SKM-1 (cell line): ENCODE measurements around the gene ACAN.

Experiments used
- DNase-seq: peaks from one replicate; lab custom pipeline; 2025; ENCODE audit not compliant: unreplicated experiment; lab: John Stamatoyannopoulos, UW

ACAN gene

DNA sequence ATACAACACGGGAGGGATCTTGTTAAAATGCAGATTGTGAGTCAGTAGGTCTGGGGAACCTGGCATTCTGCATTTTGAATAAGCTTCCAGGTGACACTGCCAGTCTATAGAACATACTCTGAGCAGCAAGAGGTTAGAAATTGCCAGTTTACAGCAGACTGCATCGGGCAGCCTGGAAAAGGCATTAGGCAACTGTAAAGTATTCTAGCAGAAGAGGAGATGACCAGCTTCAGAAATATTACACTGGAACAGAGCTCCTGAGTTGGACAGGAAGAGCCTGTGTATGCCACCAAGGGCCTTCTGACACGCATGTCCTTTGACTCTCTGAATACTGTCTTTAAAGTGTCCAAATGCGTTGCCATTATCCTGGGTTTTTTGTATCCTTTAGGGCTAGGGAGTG lies 2.5 kb upstream of the ACAN start:
- DNase-seq, result no peak

GRCh38 chr15:88802250-88802990 lies 816 bp upstream of the ACAN start:
- no peak for DNase-seq

GRCh38 chr15:88802991-88803240 lies 320 bp upstream of the ACAN start:
- no peak for DNase-seq

DNA sequence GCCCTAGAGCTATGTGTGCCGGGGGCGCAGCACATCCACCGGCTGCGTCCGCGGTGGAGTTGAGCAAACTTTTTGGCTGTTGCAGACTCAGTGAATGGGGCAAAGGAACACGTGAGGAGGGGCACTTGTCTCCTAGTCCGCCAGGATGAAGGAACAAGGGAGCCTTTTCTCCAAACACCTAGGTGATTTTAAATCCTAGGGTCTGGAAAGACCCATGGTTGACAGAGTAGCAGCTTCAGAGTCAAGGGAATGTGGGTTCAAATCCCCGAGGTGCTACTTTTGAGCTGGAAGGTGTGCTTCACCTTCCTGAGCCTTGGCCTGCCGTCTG lies 648 bp downstream of the ACAN start:
- DNase-seq, result no peak

DNA sequence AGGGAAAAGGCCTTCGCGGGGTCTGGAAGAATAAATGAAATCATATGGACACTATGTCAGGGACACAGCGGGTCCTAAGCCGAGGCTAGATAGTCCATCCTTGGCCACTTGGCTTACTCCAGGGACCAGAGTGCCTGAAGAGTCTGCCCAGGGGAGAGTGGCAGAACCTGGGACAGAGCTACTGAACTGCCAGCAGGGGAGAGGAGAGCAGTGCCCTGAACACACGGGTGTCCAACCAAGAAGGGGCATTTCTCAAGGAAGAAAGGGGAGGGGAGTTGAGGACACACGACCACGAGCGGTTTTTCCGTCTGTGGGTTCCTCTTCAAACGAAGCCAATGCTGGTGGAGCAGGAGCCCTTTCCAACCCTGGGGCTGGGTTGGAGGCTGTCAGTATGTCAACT lies 1.0 kb downstream of the ACAN start:
- DNase-seq, result no peak

DNA sequence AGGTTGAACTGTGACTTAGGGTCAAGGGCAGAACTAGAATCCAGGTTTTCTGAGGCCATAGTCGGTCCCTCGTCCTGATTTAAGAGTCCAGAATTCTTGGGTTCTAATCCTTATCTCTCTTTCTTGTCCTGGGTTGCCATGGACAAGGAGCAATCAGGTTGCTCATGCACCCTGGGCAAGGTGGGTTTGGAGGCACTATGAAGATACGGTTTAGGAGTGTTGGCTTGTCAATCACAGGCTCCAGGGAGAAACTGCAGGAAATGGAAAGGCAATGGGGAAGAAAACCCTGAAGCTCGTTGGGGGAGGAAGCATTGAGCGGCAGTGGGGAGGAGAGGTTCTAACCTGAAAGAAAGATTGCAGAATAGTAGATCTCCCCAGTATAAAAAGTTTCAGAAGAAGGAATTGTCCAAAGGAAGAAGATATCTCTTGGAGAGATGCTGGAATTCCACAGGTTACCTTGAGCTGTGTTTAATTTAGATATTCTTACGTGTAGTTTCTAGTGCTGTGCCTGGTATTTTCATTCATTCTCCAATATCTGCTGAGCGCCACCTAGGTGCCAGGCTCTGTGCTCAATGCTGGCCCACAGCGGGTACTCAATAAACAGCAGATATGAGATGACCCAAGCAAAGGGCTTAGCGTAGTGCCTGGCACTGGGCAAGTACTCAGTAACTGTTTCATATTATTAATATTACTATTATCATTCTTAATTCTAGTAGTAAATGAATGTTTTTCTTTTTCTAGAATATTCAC lies 2.0 kb downstream of the ACAN start:
- no peak for DNase-seq

DNA sequence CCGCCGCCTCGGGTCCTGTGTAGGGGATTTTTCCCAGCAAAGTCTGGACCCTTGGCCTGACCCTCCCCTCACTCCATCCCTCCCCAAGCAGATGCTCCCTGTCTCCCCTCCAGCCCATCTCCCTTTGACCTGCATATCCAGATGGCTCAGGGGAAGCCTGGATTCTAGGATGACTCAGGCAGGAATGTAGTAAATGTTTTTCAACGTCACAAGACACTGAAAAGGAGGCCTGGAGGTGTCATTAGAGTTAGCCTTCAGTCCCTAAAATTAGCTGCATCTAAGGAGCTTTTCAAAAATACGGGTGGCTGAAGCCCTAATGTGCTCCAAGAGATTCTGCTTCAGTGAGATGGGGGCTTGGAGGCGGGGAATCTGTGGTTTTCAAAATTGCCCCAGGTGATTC lies 7.2 kb downstream of the ACAN start:
- no peak for DNase-seq

DNA sequence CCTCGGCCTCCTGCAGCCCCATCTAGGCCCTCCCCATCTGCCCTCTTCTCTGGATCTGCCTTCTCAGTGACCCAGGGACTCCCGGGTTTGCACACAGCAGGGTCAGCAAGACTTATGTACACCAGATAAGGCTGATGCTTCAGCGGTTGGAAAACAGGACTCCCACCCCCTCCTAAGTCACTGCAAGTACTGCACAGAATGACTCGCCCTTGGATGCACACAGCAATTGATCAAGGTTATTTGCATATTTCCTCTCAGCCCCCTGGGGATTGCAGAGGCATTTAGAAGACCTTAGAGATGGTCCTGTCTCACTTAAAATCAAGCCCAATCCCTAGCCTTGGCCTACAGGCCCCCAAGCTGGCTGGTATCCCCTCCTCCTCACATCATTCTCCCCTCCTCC lies 8.9 kb downstream of the ACAN start:
- no peak for DNase-seq

GRCh38 chr15:88813960-88814359 lies 10.7 kb downstream of the ACAN start:
- DNase-seq, result no peak

- no peak for DNase-seq
Observed at GRCh38 chr15:88814393-88814792, 11.2 kb downstream of the ACAN start.

GRCh38 chr15:88818920-88819319 lies 15.7 kb downstream of the ACAN start:
- no peak for DNase-seq

- no peak for DNase-seq
Observed at GRCh38 chr15:88821993-88822392, 18.8 kb downstream of the ACAN start.

DNA sequence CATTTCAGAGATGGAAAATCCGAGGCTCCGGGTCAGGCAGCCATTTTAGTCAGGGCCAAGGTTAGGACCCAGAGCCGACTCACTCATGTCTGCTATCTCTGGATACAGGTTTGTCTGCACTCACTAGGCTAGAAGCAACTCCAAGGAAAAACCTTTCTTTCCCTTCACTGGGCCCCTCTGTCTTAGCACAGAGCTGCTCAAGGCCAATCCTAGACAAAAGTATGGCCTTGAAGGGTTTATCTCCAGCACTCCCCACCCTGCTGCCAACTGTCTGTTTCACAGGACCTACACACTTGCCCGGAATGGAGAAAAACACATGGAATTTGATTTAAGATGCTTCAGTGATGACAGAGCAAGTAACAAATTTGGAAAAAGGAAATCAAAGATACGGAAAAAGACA lies 25.6 kb downstream of the ACAN start:
- DNase-seq, result no peak

GRCh38 chr15:88830016-88830415 lies 26.8 kb downstream of the ACAN start:
- no peak for DNase-seq

GRCh38 chr15:88832820-88833730 lies 29.8 kb downstream of the ACAN start:
- DNase-seq, result no peak

DNA sequence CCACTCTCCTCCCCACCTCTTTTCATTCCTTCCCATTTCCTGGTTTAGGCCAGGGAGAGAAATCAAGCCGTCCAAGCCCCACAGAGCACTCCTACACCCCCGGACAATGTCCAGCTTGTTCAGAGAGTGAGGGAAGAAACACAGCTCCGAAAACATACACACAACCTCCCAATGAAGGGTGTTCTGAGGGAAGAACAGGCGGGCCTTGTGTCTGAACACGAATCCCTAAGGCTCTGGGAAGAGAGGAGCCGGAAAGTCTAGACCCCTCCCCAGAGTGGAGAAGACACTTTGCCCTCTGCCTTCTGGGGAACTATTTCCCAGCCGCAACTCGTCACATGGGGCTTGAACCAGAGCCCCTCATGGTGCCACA lies 30.5 kb downstream of the ACAN start:
- DNase-seq, result no peak

- DNase-seq, result no peak
Observed at GRCh38 chr15:88834211-88834812, 31.1 kb downstream of the ACAN start.

GRCh38 chr15:88835119-88835518 lies 31.9 kb downstream of the ACAN start:
- DNase-seq, result no peak

- no peak for DNase-seq
Observed at GRCh38 chr15:88835646-88836045, 32.4 kb downstream of the ACAN start.

GRCh38 chr15:88838667-88839066 lies 35.4 kb downstream of the ACAN start:
- no peak for DNase-seq

DNA sequence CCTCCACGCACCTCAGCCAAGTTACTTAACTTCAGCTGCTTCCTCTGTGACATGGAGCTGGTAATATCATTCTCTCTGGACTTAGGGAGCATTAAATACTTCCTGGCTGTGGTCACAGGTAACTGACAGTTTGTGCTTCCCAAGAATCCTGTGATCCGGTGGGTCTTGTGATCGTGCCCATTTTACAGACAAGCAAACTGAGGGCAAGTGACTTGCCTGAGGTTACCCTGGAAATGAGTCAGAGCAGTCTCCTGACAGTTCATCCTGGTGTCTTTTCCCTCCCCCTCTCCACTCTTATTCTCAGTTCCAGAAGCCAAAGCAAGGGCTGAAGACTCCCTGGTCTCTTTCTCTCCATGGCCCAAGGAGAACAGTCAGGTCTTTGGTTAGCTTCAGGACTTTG lies 35.9 kb downstream of the ACAN start:
- no peak for DNase-seq

GRCh38 chr15:88839961-88840360 lies 36.7 kb downstream of the ACAN start:
- no peak for DNase-seq
